ENCODE measurements around the gene GLS. TPM values are rescaled to one million over a fixed set of nuclear protein-coding genes. Genes with fewer than 3 reads are reported as not detected.

GLS gene
- total and polyA plus RNA-seq, 2 of the 13 experiments (the other 11 are each of a cell fraction or from before 2014, with no cell fraction given): 78.6 to 183 TPM

DNA sequence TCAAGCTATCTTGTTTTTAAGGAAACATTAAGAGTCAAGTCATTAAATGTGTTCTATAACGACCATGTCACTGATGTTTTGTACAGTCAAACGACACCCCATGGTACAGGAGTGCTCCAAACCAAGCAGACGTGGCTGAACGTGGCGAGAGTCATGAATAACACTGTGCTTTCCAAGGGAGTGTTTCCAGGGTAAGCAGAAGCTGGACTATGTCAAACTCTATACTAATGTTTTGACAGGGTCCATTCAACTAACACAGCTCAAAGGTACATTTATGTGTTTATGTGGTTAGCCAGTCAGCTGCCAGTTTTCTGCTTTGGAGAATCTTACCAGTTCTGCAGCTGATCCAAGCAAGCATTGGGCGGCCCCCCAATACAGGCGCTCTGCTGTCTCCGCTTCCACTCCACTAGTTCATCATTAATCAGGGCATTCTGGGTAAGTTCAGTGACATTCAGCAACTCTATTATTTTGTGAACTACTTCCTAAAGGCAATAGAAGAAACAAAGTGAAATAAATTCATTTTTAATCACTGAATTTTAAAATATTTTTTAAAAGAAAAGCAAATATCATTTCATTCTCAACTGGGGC lies 117.0 kb downstream of the GLS start:
- FAIRE-seq: no peak
- TF ChIP-seq ELF1 (CRISPR knock-in tag; IDR thresholded peaks at IDR 0.05) (no peak), TBL1XR1 (IDR thresholded peaks at IDR 0.05; ENCODE audit: borderline replicate concordance, low read length, partially characterized antibody) (no peak), NFIB (CRISPR knock-in tag; IDR thresholded peaks at IDR 0.05; ENCODE audit: borderline replicate concordance) (no peak)
- ChIA-PET POLR2A (no interaction called here), CTCF (ENCODE audit: low intra/inter-chr PET ratio, low total read pairs) (interaction anchor here (2.5 kb wide), 1 partner anchor 33 kb away, joined by 21 read pairs; no protein-coding TSS in a partner anchor)
- no TSS peak for BruUV-seq (replicated peaks)
- Histone ChIP-seq H3K4me2 (ENCODE audit: low read depth, low read length) (no peak overlapping the region), H4K20me1 (ENCODE audit: insufficient read depth, low read length) (no peaks in the 10 kb centered on the region; the same call in 1 of the 2 replicates), H2AFZ (ENCODE audit: low read length) (no peak overlapping the region), H3K4me1 (ENCODE audit: insufficient read depth, low read length) (no peaks in the 10 kb centered on the region), H3K9ac (ENCODE audit: insufficient read depth, low read depth, low read length) (no peak overlapping the region), H3K36me3 (replicated peaks in 1 of 2; ENCODE audit: control insufficient read depth in 1 of 2, insufficient read depth in 2 of 2, low read length in 2 of 2) (peaks cover 31 to 88% of the 10 kb centered on the region in 2 experiments), H3K9me3 (ENCODE audit: low read length) (no peaks in the 10 kb centered on the region), H3K79me2 (ENCODE audit: insufficient read depth, low read length) (no peaks in the 10 kb centered on the region), H3K4me3 (replicated peaks in 1 of 3; ENCODE audit: insufficient read depth in 1 of 3, low read depth in 2 of 3, low read length in 3 of 3) (no peak overlapping the region), H3K27ac (ENCODE audit: extremely low read length, insufficient read depth, low read length) (no peak overlapping the region), H3K27me3 (ENCODE audit: control insufficient read depth in 1 of 2, insufficient read depth in 2 of 2, low read length in 2 of 2) (no peaks in the 10 kb centered on the region)
- WGBS (ENCODE audit: low lambda C conversion rate): 98% methylated on average over 8 of the region's 8 CpGs
- no peak for ATAC-seq
- DNase-seq (ENCODE audit: low spot score): no peak
- intact Hi-C loops (cut with micrococcal nuclease; ENCODE audit: unreplicated experiment) (no loop called here), in situ Hi-C loops (cut with HindIII; ENCODE audit: extremely low pct_ligation_motif_present, low pct_unique_long_range_greater_than_20kb) (no loop called here)

GRCh38 chr2:190999058-190999457 lies 118.4 kb downstream of the GLS start:
- no TSS peak for BruUV-seq (replicated peaks)
- CTCF ChIA-PET (ENCODE audit: low intra/inter-chr PET ratio, low total read pairs): no interaction called here

More at GRCh38 chr2:190999058-190999457, 118.4 kb downstream of the GLS start:
- Histone ChIP-seq H4K20me1 (ENCODE audit: insufficient read depth, low read length) (no peaks in the 10 kb centered on the region; the same call in 1 of the 2 replicates), H2AFZ (ENCODE audit: low read length) (no peak overlapping the region), H3K79me2 (ENCODE audit: insufficient read depth, low read length) (no peaks in the 10 kb centered on the region), H3K4me3 (replicated peaks in 1 of 3; ENCODE audit: insufficient read depth in 1 of 3, low read depth in 2 of 3, low read length in 3 of 3) (no peak overlapping the region), H3K4me1 (ENCODE audit: insufficient read depth, low read length) (no peaks in the 10 kb centered on the region), H3K9me3 (ENCODE audit: low read length) (no peaks in the 10 kb centered on the region), H3K36me3 (replicated peaks in 1 of 2; ENCODE audit: control insufficient read depth in 1 of 2, insufficient read depth in 2 of 2, low read length in 2 of 2) (peaks cover 39 to 88% of the 10 kb centered on the region in 2 experiments), H3K4me2 (ENCODE audit: low read depth, low read length) (no peak overlapping the region), H3K9ac (ENCODE audit: insufficient read depth, low read depth, low read length) (no peak overlapping the region), H3K27me3 (ENCODE audit: control insufficient read depth in 1 of 2, insufficient read depth in 2 of 2, low read length in 2 of 2) (no peaks in the 10 kb centered on the region), H3K27ac (ENCODE audit: extremely low read length, insufficient read depth, low read length) (no peak overlapping the region)
- TF ChIP-seq, protein P1, sequence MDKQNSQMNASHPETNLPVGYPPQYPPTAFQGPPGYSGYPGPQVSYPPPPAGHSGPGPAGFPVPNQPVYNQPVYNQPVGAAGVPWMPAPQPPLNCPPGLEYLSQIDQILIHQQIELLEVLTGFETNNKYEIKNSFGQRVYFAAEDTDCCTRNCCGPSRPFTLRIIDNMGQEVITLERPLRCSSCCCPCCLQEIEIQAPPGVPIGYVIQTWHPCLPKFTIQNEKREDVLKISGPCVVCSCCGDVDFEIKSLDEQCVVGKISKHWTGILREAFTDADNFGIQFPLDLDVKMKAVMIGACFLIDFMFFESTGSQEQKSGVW (CRISPR knock-in tag; IDR thresholded peaks at IDR 0.05; ENCODE audit: borderline replicate concordance): no peak
- TF ChIP-seq ZNF75D (CRISPR knock-in tag; IDR thresholded peaks at IDR 0.05; ENCODE audit: borderline replicate concordance): no peak
- WGBS (ENCODE audit: low lambda C conversion rate): 97% methylated on average over 7 of the region's 7 CpGs
- in situ Hi-C loops (cut with HindIII; ENCODE audit: extremely low pct_ligation_motif_present, low pct_unique_long_range_greater_than_20kb) (no loop called here), intact Hi-C loops (cut with micrococcal nuclease; ENCODE audit: unreplicated experiment) (no loop called here)
- FAIRE-seq (no peak), ATAC-seq (no peak), DNase-seq (ENCODE audit: low spot score) (no peak)
- POLR2A ChIA-PET: no interaction called here

All from HepG2 (cell line).